H4 (cell line): ENCODE measurements around the gene LMX1A. TPM values are rescaled to one million over a fixed set of nuclear protein-coding genes. Genes with fewer than 3 reads are reported as not detected.

ENCODE experiments used
- DNase-seq: peaks from one replicate; pipeline ENCODE4 v3.0.0-alpha.2; 2015; ENCODE audit warnings: low spot score
- total RNA-seq: library from RNA; depleted of rRNA; stranded (reverse); fragments of >200 nt; shearing (Covaris generic); gene quantifications from 2 replicates; pipeline ENCODE4 v1.2.3, GENCODE V29; 2014

The LMX1A gene
- total RNA-seq, 1 experiment from 2014 or later: not detected

DNA sequence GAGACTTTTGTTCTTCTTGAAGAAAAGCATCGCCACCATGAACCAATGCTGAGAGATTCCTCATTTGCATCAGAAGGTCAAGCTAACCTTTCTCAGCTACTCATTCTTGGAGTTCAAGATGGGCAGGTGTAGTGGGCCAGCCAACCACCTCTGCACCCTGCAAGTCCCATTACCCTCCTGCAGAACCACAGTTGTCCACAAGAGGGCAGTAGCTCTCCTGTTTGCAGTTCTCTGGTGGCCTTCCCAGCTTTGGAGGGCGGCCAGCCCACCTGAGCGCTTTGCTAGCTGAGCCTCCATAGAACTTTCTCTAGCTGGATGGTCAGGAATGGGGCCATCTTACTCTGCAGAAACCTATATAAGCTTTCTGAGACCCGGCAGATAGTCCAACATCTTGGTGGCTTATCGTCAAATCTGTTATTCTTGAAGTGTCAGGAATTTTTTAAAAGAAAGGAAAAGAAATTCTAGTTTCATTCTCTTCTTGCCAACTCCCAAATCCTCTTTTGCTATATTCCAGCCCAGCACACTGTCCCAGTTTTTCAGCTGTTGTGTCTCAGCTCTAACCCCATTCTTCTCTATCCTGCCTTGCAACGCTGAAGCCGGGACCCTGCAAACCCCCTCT is 11.0 kb upstream of the LMX1A start:
- peak; percentile 58 for DNase-seq

DNA sequence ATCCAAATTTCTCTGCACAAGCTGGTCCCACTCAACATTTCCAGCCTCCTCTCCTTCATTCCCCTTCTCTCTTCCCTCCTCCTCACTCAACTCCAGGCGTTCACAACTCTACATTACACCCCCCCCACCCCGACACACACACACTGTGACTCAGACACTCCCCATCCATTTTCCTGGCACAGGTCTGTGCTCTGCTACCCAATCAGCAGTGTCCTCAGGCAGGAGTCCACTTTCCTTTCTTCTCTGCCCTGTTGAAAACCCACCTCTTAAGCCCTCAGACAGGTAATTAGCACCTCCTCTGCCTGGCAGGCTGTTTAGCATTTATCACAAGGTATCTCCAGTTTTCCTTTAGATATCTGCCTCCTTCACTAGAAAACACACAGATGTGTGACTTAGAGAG is 8.8 kb upstream of the LMX1A start:
- DNase-seq: peak; percentile 38

DNA sequence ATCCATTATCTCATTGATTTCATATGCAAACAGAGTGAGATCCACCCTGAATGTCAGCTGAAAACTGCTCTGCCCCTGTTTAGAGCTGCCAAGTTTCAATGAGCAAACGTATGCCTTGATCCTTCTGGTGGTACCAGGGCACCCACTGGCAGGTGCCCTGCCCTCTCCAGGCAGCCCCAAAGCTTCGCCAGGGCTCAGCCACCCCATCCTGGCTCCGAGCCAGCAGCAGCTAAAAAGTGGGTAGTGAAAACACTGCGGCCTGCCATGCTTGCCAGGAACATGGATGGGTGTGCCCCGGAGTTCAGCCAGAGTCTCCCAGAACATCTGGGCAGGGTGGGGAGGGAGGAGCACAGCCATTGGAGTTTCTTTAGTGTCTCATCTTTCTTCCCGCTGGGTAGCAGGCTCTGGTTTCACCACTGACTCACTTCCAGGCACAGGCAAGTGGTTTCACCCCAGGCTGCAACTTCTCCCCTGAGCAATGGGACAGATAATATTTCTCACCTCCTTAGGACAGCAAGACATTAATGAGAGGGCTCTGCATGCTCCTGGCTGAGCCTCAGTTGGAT is 8.1 kb upstream of the LMX1A start:
- DNase-seq: peak; percentile 66

DNA sequence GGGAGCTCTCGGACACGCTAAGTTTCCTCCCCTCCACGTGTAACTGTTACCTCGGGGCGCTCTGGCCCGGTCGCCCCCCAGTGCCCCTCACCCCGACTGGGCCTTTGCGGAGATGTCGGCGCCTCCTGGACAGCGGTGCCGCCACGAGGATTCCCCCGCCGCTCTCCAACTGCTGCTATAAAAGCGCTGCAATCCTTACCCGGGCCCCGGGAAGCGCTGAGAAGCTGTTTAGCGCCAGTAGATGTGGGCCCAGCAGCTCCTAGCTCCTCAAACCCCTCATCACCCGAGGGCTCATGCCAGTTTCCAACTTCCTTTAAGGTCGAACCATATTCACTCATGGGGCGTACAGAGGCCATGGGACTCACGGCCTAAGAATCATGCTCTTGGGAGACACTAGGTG is 361 bp upstream of the LMX1A start:
- no peak for DNase-seq

DNA sequence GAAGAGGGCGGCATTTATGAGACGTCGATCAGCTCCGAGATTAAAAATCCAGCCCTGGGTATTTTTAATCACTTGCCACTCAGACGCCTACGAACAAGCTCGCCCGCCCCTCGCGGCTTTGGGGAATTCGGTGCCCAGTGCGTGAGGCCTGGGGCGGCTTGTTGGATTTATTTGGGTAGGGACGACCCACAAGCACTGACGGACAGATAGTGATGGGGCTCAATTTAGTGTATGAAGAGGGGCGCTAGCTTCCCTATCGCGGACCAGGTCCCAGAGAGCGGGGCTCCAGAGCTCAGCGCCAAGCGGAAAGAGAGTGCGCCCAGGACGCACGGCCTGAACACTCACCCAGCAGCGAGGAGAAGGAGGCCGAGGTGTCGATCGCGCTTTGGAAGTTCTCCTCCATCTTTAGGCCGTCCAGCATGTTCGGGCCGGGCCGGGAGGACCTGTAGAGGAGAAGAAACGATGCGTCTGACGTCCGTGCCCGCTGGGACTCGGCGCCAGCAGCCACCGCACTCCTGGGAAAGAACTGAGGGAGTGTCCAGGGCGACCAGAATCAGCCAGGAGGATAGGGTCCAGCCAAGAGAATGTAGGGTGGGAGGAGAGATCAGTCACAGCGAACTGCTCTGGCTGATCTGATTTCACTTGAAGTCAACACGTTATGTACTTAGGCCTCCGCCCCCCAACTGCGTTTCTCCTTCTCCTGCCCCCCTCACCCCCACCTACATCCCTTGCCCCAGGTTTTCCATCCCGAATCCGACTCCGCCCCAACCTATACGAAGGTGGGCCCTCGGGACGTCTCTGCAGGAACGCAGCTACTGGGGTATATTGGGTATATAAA is 1.2 kb downstream of the LMX1A start:
- no peak for DNase-seq

DNA sequence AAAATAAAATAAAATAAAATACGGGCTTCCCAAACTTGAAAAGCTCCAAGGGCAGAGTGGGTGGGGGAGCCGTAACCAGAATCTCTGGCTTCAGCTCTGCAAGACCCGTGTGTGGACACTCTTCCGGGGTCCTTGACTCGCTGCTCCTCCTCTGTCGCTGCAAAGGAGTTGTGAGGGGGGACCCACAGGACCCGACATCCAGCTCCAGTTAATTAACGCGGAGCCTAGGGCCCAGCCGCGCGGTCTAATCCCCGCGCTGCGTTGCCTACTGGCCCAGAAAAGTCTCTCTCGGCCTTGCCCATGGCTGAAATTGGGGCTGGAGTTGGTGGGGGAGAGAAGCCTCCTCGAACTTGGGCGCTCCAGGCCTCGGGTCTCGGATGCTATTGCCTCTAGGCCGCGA is 1.8 kb downstream of the LMX1A start:
- no peak for DNase-seq

DNA sequence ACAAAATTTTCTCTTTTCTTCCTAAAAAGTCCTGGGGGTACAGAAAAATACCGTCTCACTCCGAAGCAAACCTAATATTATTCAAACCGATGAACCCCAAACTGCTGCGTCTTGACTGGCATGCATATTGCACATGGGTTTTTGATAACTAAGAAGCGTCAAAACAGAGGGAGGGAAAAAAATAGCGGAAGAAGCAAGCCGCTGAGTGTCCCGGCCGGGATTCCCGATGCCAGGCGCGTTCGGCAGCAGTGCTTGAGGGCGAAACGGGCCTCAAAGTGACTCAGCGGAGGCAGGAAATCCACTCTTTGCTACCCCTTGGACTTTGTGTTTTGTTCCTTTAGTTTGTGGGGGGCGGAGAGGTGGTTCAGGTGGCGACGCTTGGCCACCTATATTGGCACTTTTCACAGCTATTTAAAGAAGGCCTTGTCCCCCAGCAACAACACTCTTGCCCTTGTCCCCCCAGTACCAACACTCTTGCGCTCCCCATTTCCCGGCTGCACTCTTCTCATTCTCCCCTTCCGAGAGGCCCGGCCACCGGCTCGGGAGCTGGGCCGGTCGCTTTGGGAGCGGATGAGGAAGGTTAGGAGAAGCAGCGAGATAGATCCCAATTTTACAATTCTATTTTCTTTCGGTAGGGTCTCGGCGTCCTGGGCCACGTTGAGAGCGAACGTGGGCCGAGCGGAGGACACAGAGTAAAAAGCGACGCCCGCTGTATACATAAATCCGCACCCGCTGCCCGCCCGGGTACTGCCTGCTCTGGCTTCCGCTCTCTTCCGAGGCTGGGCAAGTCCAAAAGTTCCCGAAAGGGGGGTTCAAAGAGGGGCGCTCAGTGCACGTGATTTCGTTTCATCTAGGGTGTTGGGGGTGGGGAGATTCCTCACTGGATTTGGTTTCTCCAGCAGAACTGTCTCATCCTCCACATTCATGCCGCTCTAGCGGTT is 2.5 kb downstream of the LMX1A start:
- no peak for DNase-seq

DNA sequence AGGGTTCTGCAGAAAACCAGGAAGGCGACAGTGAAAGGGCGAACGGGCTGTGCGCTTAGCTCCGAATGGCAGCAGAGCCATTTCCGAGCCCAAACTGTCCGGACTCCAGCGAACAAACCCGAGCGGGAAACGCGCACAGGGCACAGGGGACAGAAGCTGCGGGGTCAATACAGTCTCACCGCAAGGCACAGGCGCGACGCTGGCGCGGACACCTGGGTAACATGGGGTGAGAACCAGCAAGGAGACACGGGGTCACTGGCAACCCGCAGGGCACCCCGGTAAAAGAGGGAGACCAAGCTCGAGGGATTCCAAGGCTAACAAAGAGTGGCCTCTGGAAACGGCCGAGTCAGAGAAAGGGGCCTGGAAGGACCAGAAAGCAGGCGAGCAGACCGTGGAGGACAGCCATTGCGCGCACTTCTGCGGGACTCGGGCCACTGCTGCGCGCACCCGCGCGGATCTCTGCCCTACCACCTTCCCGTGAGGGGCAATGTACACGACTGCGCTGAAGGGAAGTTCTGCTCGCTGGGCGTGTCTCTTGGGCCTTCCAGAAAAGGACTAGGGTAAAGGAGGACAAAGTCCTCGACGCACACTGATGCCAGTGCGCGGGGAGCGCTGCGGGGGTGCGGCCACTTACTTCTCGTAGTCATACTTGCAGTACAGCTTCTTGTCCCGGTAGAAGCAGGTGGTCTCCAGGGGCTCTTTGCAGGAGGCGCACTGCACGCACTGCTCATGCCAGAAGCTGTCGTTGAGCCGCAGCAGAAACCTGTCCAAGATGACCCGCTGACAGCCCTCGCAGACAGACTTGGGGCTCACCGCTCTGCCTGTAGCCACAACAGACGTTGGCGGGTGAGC is 3.8 kb downstream of the LMX1A start:
- no peak for DNase-seq

DNA sequence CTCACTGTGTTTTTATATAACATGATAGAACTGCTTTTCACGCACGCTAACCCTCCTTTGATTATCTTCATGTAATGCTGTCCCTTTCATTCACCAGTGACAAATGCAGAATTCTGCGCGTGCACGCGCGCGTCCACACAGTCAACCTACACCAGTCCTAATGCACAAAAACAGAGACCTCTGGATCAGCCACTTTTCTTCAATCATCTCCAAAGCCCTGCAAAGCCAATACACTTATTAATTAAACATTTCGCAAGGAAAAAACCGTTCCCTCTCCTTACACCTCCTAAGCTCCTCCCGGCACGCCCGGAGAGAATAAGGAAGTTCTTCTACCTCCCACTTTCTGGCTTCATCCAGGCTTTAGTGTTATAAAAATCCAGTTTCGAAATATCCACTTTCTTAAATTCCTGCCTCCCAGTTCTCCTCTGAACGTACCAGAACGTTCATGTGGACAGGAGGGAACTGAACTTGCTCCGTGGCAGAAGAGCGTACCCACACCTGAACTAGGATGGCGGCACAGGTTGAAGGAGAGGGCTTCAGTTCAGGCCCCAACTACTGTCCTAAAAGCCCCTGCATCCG is 4.6 kb downstream of the LMX1A start:
- no peak for DNase-seq

DNA sequence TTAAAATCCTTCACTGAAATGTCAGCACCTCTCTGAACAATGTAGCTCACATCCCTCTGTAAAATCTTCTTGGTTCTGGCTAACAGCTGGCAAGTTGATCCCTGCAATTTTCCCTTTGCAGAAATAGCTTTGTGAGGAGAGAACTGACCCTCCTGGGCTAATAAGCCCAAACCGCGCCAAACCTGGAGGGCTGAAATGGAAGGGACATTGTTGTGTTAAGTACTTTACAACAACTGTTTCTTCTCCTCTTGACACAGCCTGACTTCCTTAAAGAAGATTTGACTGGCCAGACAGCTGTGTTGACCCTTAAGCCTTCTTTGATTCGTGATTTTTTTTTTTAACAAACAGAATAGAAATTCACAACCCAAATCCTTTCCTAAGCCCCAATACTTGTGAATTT is 5.7 kb downstream of the LMX1A start:
- no peak for DNase-seq

DNA sequence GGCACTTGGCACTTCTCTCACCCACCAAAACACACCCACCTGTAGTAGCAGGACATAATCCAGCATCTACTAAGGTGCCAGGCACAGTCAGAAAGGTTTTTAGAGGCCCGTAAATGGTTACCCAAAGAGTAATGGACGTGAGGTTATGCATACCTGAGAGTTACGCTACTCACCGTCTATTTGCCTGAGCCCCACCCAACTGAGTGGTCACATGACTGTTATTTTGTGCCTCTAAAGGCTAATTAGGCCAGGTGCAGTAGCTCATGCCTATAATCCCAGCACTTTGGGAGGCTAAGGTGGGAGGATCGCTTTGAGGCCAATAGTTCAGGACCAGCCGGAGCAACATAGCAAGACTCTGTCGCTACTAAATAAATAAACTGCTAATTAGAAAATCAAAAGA is 11.0 kb downstream of the LMX1A start:
- no peak for DNase-seq

DNA sequence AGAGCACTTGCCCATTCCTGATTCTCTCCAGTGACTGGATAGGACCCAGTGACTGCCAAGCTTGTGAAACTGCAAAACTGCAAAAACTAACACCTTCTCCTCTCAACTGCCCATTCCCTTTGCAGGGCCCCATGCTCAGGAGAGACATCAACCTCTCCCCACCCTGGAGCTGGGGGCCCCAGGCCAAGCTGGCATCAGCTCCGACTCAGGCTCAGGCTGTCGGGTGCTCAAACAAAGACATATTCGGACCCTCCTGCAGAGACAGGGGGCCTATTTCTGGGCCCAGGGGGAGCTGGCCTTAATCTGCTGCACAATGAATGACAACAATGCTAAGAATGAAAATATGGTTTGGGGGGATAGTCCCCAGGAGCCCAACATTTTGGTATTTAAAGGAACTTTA is 11.8 kb downstream of the LMX1A start:
- DNase-seq: no peak

DNA sequence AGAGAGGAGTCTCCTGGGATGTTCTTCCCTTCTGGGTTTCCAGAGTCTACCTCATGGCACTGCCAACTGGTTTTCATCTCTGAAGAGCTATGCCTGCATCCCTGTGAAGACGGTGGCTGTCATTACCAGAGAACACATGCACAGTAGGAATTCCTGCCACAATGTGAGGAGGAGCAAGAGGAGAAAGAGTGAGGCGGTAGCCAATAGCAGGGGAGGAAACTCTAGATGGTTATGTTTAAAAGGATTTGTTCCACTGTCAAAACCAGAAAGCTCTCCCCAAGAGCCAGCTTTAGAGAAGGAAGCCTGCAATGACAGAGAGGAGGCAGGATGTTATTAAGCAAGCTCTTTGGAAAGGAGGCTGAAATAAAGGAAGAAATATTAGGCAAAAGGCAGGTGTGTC is 12.3 kb downstream of the LMX1A start:
- no peak for DNase-seq

DNA sequence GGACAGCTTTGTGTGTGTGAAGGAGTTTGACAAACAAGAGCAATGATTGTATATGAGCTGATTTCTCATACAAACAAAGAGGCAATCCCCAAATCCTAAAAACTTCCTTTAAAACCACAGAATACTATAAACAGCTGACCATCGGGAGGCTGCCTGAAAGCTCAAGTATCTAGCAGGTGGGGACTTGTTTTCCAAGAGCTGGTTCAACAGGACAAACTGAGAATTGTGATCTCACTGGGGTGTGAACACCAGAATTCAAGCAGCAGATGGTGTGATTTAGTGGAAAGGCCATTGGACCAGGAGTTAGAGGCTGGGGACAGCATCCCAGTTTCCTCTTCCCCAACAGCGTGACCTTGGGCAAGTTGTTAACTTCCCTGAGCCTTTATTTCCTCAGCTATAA is 13.9 kb downstream of the LMX1A start:
- no peak for DNase-seq

DNA sequence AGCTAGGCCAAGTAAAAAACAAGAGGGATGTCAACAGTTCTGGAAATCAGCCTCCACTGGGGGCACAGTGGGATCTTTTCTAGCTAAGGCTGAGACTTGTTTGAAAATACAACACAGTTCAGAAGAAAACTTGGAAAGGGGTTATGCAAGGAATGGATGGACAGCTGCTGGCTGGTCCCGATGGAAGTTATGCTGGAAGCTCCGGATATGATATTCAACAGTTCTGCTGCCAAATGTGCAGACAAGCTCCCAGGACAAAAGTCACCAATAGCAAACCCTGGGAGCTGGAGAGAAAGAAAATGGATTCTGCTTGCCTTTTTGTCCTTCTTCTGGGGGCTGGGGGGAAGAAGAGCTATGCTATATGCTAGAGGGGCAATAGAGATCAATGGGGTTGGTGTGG is 14.3 kb downstream of the LMX1A start:
- no peak for DNase-seq

DNA sequence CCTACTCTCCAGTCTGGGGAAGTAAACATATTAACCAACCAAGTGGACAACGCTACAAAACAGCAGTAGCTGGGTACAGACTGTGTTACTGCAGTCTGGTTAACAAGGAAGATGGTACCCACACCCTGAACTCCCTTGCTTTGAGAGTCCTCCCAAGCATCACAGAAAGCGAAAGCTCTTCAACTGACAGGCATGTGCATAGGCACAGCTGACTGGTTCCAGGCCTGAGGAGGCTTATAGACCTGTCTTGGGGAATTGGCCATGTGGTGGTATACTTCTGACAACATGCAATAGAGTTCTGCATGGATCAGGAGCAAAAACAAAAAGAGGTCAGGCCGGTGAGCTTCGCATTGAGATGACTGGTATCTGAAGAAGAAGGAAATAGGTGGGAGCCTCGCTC is 17.4 kb downstream of the LMX1A start:
- no peak for DNase-seq

DNA sequence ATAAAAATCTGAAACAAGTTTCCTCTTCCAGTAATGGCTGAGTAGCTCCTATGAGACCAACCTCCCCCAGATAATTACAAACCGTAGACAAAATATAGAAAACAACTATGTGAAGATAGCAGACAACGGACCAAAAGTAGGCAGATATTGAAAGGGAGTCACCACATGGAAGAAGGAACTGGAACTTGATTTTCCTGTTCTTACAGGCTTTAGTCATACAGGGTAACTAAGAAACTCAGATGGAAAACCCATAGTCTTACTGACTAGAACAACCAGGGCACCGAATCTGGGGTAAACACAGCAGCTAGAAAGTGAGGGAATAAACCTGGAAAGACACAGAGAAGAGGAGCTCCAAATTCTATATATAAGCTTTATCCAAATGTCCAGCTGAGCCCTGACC is 26.0 kb downstream of the LMX1A start:
- no peak for DNase-seq

DNA sequence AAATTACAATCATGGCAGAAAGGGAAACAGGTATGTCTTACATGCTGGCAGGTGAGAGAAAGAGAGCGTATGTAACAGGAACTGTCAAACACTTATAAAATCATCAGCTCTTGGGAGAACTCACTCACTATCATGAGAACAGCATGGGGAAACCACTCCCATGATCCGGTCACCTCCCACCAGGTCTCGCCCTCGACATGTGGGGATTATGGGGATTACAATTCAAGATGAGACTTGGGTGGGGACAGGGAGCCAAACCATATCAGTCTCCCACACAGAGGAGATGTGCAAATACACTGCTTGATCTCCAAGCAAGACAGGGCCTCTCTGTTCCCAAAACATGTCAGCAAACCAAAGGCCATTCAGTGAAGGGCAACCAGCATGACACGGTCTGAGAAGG is 27.4 kb downstream of the LMX1A start:
- no peak for DNase-seq

DNA sequence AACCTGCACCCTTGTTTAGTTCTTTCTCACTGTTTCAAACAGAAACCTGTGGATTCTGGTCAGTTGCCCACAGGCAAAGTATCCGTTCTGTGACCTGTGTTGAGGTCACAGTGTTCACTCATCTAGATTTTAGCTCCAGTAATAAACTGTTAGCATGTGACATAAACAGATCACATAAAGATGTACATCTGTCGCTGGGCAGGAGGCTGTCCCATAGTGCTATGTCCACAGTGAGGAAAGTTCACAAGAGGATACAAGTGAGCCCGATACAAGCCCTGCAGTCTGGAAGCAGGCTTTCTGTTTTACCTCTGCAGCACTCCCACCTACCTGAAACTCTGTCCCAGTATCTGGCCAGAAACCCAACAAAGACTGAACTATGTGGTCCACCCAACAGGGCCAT is 28.4 kb downstream of the LMX1A start:
- DNase-seq: no peak

DNA sequence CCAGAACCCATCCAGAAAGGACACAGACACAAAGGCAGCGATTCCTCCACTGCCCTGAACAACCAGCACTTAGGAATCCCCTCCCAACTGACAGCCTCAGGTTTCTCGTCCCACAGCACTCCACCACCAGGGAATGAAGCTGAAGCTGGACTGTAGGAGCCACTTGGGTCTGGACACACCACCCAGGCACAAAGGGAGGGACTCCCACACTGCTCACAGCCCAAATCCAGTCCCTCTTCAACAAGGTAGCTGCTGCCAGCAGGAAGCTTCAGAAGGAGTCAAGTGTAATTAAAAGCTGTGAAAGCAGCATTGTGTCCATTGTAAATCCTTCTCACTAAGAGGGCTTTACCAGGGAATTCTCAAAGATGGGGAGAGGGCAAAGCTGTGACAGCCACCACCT is 29.0 kb downstream of the LMX1A start:
- no peak for DNase-seq
